Tibial nerve (tissue), 4 donors: ENCODE results near the gene TPBGL. TPM values are rescaled to one million over a fixed set of nuclear protein-coding genes. Genes with fewer than 3 reads are reported as not detected.

Experiments used
- DNase-seq, 2 donors: peaks; one replicate each; pipeline ENCODE4 v3.0.0-alpha.2; 2019; ENCODE audit warnings: low spot score in 2 of 2
- H3K27ac ChIP-seq, 4 donors: fragments of 200-600 bp; sonication (generic) in 3 of 4; one replicate each; pipeline ENCODE4 v1.5.1; 2017 to 2019; ENCODE audit warnings: mild to moderate bottlenecking in 1 of 4
- H3K27me3 ChIP-seq, 2 donors: fragments of 200-600 bp; sonication (generic) in 1 of 2; one replicate each; pipeline versions ENCODE4 v1.5.1 to v1.6.0; 2017 to 2019
- H3K36me3 ChIP-seq, 3 donors: fragments of 200-600 bp; sonication (generic); one replicate each; pipeline ENCODE4 v1.5.1; 2018 to 2019
- H3K4me1 ChIP-seq, 4 donors: fragments of 200-600 bp; sonication (generic) in 3 of 4; one replicate each; pipeline ENCODE4 v1.5.1; 2017 to 2019
- H3K4me3 ChIP-seq, 4 donors: fragments of 200-600 bp; sonication (generic) in 3 of 4; one replicate each; pipeline ENCODE4 v1.5.1; 2017 to 2019; ENCODE audit warnings: mild to moderate bottlenecking in 1 of 4, moderate library complexity in 1 of 4
- H3K9me3 ChIP-seq, 4 donors: fragments of 200-600 bp; sonication (generic) in 3 of 4; one replicate each; pipeline ENCODE4 v1.5.1; 2017 to 2019
- EP300 ChIP-seq, 2 donors: sonication (generic); formaldehyde crosslinking; IDR thresholded peaks; one replicate each; pipeline ENCODE4 v1.6.1; 2017; ENCODE audit warnings: antibody characterized with exemption in 2 of 2, mild to moderate bottlenecking in 1 of 2
- POLR2A ChIP-seq, 2 donors: fragments of 450-650 bp; IDR thresholded peaks; one replicate each; pipeline ENCODE4 v1.6.1; 2017; ENCODE audit warnings: antibody characterized with exemption in 2 of 2, mild to moderate bottlenecking in 2 of 2, moderate library complexity in 2 of 2
- WGBS, 2 donors: methylation state at CpG; one replicate each; pipeline ENCODE4 v1.1.5; 2018; 5-methylcytosine and 5-hydroxymethylcytosine counted together
- total RNA-seq, 4 donors: library from RNA; depleted of rRNA; stranded (reverse); fragments of >200 nt; gene quantifications; one replicate each; pipeline ENCODE4 v1.1.0, GENCODE V29; 2016
- TF ChIP-seq, protein P1 (sequence below), 5 experiments: fragments of 200-600 bp in 3 of 5; fragments of 450-650 bp in 2 of 5; sonication (generic) in 3 of 5; IDR thresholded peaks; one replicate each; pipeline ENCODE4 v1.5.1; 2016 to 2019; ENCODE audit warnings: antibody characterized with exemption in 5 of 5, mild to moderate bottlenecking in 3 of 5, moderate library complexity in 2 of 5

The TPBGL gene
- total RNA-seq, 4 donors from 2014 or later, result 1.0 to 1.5 (median 1.1) TPM; not detected in 1

DNA sequence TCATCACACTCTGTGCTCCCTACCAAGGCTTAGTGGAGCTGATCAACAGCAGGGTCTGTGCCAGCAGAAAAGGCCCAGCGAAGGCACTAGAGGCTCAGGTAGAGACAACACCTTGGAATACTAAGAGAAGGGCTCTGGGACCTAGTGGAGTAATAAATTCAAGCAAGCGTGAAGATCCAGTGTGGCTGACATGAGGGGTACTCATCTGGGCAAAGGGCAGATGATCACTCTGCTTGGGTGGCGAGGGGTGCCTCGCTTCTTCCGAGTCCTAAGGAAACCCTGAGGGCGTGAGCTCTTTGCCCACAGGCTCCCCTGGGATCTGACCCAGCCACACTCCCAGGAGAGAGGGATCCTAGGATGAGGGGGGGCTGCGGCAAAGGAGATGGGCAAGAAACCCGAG, 3.5 kb upstream of the TPBGL start:
- WGBS, 2 donors, result 81% methylated on average over 8 of the region's 8 CpGs
- H3K4me3 ChIP-seq, result no peak overlapping the region
- TF ChIP-seq, protein P1, sequence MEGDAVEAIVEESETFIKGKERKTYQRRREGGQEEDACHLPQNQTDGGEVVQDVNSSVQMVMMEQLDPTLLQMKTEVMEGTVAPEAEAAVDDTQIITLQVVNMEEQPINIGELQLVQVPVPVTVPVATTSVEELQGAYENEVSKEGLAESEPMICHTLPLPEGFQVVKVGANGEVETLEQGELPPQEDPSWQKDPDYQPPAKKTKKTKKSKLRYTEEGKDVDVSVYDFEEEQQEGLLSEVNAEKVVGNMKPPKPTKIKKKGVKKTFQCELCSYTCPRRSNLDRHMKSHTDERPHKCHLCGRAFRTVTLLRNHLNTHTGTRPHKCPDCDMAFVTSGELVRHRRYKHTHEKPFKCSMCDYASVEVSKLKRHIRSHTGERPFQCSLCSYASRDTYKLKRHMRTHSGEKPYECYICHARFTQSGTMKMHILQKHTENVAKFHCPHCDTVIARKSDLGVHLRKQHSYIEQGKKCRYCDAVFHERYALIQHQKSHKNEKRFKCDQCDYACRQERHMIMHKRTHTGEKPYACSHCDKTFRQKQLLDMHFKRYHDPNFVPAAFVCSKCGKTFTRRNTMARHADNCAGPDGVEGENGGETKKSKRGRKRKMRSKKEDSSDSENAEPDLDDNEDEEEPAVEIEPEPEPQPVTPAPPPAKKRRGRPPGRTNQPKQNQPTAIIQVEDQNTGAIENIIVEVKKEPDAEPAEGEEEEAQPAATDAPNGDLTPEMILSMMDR (IDR thresholded peaks at IDR 0.05), result no peak
- TF ChIP-seq POLR2A (IDR thresholded peaks at IDR 0.05), result no peak
- H3K9me3 ChIP-seq, result no peaks in the 10 kb centered on the region
- DNase-seq, result no peak
- no peaks in the 10 kb centered on the region for H3K36me3 ChIP-seq
- peaks cover 0 to 10% of the 10 kb centered on the region in 2 donors for H3K27me3 ChIP-seq
- H3K4me1 ChIP-seq, result peaks cover 0 to 17% (median 7%) of the 10 kb centered on the region in 4 donors
- H3K27ac ChIP-seq, result no peak overlapping the region

DNA sequence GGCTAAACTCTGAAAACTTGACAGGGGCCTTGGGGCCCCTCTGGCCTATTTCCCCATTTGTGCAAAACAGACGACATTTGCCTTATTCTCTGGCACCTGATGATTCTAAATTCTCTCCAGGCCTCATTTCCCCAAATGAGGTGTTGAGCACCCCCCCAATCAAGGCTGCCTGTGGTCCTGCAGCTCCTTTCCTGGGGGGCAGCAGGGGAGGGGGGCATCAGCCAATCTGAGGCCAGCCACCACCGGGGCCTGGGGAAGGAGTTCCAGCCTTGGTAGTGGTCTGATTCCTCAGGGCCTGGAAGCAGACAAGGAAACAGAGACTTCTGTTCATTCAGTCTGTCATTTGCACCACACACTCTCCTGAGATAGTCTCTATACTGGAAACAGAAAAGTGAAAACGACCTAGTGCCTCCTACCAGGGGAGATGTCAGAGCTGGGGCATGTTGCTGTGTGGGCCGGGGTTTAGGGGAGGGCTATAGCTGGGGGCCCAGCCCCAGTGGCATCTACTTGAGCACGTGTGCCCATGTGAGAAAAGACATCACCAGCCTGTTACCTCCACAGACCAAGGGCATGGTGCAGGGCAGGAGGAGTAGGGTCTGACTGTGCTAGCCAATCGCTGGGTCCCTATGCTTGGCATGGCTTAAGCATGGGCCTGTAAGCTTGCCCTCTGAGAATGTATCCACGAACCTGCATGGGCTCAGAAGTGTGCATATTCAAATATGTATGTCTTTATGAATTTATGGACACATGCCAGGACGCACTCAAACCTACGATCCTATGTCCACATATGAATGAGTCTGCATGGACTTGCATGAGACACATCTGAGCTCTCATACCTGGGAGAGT, 1.8 kb upstream of the TPBGL start:
- no peaks in the 10 kb centered on the region for H3K36me3 ChIP-seq
- WGBS, 2 donors, result 75 to 80% methylated on average over 9 of the region's 9 CpGs
- H3K4me3 ChIP-seq, result no peak overlapping the region
- no peaks in the 10 kb centered on the region for H3K9me3 ChIP-seq
- no peak for DNase-seq
- peaks cover 0 to 23% (median 7%) of the 10 kb centered on the region in 4 donors for H3K4me1 ChIP-seq
- H3K27ac ChIP-seq, result no peak overlapping the region
- TF ChIP-seq EP300 (IDR thresholded peaks at IDR 0.05) (no peak), POLR2A (IDR thresholded peaks at IDR 0.05) (no peak)
- TF ChIP-seq, protein P1 (IDR thresholded peaks at IDR 0.05), result no peak
- H3K27me3 ChIP-seq, result peaks cover 0 to 27% of the 10 kb centered on the region in 2 donors

DNA sequence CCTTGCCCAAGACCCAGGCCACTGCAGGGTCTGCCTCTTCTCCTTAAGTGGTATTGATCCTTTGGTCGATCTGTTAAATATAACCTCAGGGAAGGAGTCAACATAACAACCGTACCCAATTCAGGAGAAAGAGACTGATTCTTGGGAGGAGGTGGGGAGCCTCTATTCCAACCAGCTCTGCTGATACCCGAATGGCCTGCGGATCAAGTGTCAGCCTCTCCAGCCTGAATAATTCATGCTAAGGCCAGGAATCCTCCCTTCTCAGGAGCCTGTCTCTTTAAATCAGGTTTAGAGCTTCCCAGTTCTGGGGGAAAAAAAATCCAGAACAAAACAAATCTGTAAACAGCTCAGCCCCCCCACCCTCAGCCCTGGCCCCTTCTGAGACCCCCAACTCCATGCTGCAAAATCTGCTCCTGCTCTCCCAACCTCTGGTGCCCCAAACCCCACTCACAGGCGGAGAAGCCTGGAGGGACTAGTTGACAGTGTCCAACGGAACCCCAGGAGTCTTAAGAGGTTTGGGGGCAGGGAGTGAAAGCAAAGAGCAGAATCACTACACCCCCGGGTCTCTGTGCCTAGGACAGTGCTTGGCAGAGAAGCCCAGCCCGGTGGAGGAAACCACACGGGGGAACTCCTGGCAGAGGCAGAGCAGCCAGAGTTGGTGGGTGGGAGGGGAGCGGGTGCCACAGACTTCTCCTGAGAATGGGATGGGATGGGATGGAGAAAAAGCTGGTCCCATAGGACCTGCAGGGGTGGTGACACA, 863 bp upstream of the TPBGL start:
- H3K27ac ChIP-seq, result no peak overlapping the region
- H3K27me3 ChIP-seq, result peaks cover 0 to 34% of the 10 kb centered on the region in 2 donors
- H3K36me3 ChIP-seq, result no peaks in the 10 kb centered on the region
- no peaks in the 10 kb centered on the region for H3K9me3 ChIP-seq
- peaks cover 0 to 23% (median 7%) of the 10 kb centered on the region in 4 donors for H3K4me1 ChIP-seq
- DNase-seq, result no peak
- TF ChIP-seq EP300 (IDR thresholded peaks at IDR 0.05), result no peak
- TF ChIP-seq, protein P1 (IDR thresholded peaks at IDR 0.05), result no peak
- TF ChIP-seq POLR2A (IDR thresholded peaks at IDR 0.05), result no peak
- no peak overlapping the region for H3K4me3 ChIP-seq
- WGBS, 2 donors, result 53 to 60% methylated on average over 10 of the region's 10 CpGs

DNA sequence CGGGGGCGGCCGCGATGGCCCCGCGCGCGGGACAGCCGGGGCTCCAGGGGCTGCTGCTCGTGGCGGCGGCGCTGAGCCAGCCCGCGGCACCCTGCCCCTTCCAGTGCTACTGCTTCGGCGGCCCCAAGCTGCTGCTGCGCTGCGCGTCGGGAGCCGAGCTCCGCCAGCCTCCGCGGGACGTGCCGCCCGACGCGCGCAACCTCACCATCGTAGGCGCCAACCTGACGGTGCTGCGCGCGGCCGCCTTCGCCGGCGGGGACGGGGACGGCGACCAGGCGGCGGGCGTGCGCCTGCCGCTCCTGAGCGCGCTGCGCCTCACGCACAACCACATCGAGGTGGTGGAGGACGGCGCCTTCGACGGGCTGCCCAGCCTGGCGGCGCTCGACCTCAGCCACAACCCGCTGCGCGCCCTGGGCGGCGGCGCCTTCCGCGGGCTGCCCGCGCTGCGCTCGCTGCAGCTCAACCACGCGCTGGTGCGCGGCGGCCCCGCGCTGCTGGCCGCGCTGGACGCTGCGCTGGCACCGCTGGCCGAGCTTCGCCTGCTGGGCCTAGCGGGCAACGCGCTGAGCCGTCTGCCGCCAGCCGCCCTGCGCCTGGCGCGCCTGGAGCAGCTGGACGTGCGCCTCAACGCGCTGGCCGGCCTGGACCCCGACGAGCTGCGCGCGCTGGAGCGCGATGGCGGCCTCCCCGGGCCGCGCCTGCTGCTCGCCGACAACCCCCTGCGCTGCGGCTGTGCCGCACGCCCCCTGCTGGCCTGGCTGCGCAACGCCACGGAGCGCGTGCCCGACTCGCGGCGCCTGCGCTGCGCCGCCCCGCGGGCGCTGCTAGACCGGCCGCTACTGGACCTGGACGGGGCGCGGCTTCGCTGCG, 697 bp downstream of the TPBGL start:
- peaks cover 0 to 34% of the 10 kb centered on the region in 2 donors for H3K27me3 ChIP-seq
- TF ChIP-seq, protein P1 (IDR thresholded peaks at IDR 0.05), result peak; percentile 83 to 100 (median 99)
- TF ChIP-seq POLR2A (IDR thresholded peaks at IDR 0.05) (peak in 1 of 2 donors; percentile 33), EP300 (IDR thresholded peaks at IDR 0.05) (no peak)
- peak; percentile 63 to 72 for DNase-seq
- peaks cover 0 to 23% (median 7%) of the 10 kb centered on the region in 4 donors for H3K4me1 ChIP-seq
- H3K27ac ChIP-seq, result no peak overlapping the region
- H3K4me3 ChIP-seq, result peak overlapping the region; percentile 23 to 52 (median 32)
- H3K36me3 ChIP-seq, result no peaks in the 10 kb centered on the region
- H3K9me3 ChIP-seq, result no peaks in the 10 kb centered on the region
- WGBS, 2 donors, result 2% methylated on average over 23 to 33 of the region's 140 CpGs
